ENCODE data around the gene PDZRN4.

Gene PDZRN4

GRCh38 chr12:41438854-41439541 is 250.9 kb downstream of the PDZRN4 start:
- no CpG with 5 or more reads among the region's 3 CpGs for WGBS (ENCODE audit: extremely low coverage, insufficient coverage, low lambda C conversion rate)
- Histone ChIP-seq H3K79me2 (ENCODE audit: control insufficient read depth, insufficient read depth, low read length) (no peaks in the 10 kb centered on the region), H2BK5ac (ENCODE audit: low read length) (peak overlapping the region; percentile 36), H4K5ac (ENCODE audit: low read length) (no peak overlapping the region), H3K23ac (ENCODE audit: low read length) (peak overlapping the region; percentile 53), H3K4me1 (ENCODE audit: control insufficient read depth, low read depth, low read length) (peaks cover 4% of the 10 kb centered on the region), H3K4me2 (ENCODE audit: low read length) (no peak overlapping the region), H3K4me3 (ENCODE audit: low read length) (no peak overlapping the region), H2AK5ac (ENCODE audit: low read length) (no peak overlapping the region), H3K4ac (ENCODE audit: low read depth, low read length) (no peak overlapping the region), H3K9ac (ENCODE audit: low read length) (no peak overlapping the region), H4K8ac (ENCODE audit: low read depth, low read length) (no peak overlapping the region), H3K36me3 (ENCODE audit: control insufficient read depth, insufficient read depth, low read length) (no peaks in the 10 kb centered on the region), H3K56ac (ENCODE audit: low read length) (peak overlapping the region; percentile 57), H3K27me3 (ENCODE audit: insufficient read depth, low read length, poor library complexity) (no peaks in the 10 kb centered on the region), H3K18ac (ENCODE audit: low read length) (no peak overlapping the region), H3K79me1 (ENCODE audit: low read length) (no peaks in the 10 kb centered on the region), H2BK15ac (replicated peaks; ENCODE audit: low read depth) (no peak overlapping the region), H2BK120ac (ENCODE audit: low read depth, low read length) (no peak overlapping the region), H3K27ac (ENCODE audit: low read depth, low read length) (no peak overlapping the region)
- no peak for DNase-seq

GRCh38 chr12:41439801-41440200 is 251.7 kb downstream of the PDZRN4 start:
- H3K23ac ChIP-seq (ENCODE audit: low read length), result no peak overlapping the region
- H4K8ac ChIP-seq (ENCODE audit: low read depth, low read length), result no peak overlapping the region
- H3K79me2 ChIP-seq (ENCODE audit: control insufficient read depth, insufficient read depth, low read length), result no peaks in the 10 kb centered on the region
- H2AK5ac ChIP-seq (ENCODE audit: low read length), result no peak overlapping the region
- H3K4me2 ChIP-seq (ENCODE audit: low read length), result no peak overlapping the region
- peaks cover 4% of the 10 kb centered on the region for H3K4me1 ChIP-seq (ENCODE audit: control insufficient read depth, low read depth, low read length)
- no peak overlapping the region for H2BK15ac ChIP-seq (replicated peaks; ENCODE audit: low read depth)
- H3K27ac ChIP-seq (ENCODE audit: low read depth, low read length), result no peak overlapping the region
- no peak overlapping the region for H2BK5ac ChIP-seq (ENCODE audit: low read length)
- H3K9ac ChIP-seq (ENCODE audit: low read length), result no peak overlapping the region
- no peak overlapping the region for H4K5ac ChIP-seq (ENCODE audit: low read length)
- H3K36me3 ChIP-seq (ENCODE audit: control insufficient read depth, insufficient read depth, low read length), result no peaks in the 10 kb centered on the region
- peak; percentile 47 for DNase-seq
- H3K4ac ChIP-seq (ENCODE audit: low read depth, low read length), result no peak overlapping the region
- H3K18ac ChIP-seq (ENCODE audit: low read length), result no peak overlapping the region
- WGBS (ENCODE audit: extremely low coverage, insufficient coverage, low lambda C conversion rate), result no CpG with 5 or more reads among the region's 2 CpGs
- H3K79me1 ChIP-seq (ENCODE audit: low read length), result no peaks in the 10 kb centered on the region
- no peak overlapping the region for H3K56ac ChIP-seq (ENCODE audit: low read length)
- no peak overlapping the region for H2BK120ac ChIP-seq (ENCODE audit: low read depth, low read length)
- H3K27me3 ChIP-seq (ENCODE audit: insufficient read depth, low read length, poor library complexity), result no peaks in the 10 kb centered on the region
- no peak overlapping the region for H3K4me3 ChIP-seq (ENCODE audit: low read length)

- no peak overlapping the region for H4K8ac ChIP-seq (ENCODE audit: low read depth, low read length)
- no peak overlapping the region for H3K18ac ChIP-seq (ENCODE audit: low read length)
These were observed 253.1 kb downstream of the PDZRN4 start for GRCh38 chr12:41441180-41441579.

GRCh38 chr12:41442896-41443295 is 254.8 kb downstream of the PDZRN4 start:
- Histone ChIP-seq H3K23ac (ENCODE audit: low read length) (no peak overlapping the region), H3K4me2 (ENCODE audit: low read length) (no peak overlapping the region), H2BK120ac (ENCODE audit: low read depth, low read length) (no peak overlapping the region), H4K8ac (ENCODE audit: low read depth, low read length) (no peak overlapping the region), H4K5ac (ENCODE audit: low read length) (no peak overlapping the region), H2AK5ac (ENCODE audit: low read length) (no peak overlapping the region), H3K27ac (ENCODE audit: low read depth, low read length) (no peak overlapping the region), H3K36me3 (ENCODE audit: control insufficient read depth, insufficient read depth, low read length) (no peaks in the 10 kb centered on the region), H3K79me1 (ENCODE audit: low read length) (no peaks in the 10 kb centered on the region), H3K79me2 (ENCODE audit: control insufficient read depth, insufficient read depth, low read length) (no peaks in the 10 kb centered on the region), H3K9ac (ENCODE audit: low read length) (no peak overlapping the region), H2BK5ac (ENCODE audit: low read length) (no peak overlapping the region), H3K4ac (ENCODE audit: low read depth, low read length) (no peak overlapping the region), H3K4me3 (ENCODE audit: low read length) (no peak overlapping the region), H3K4me1 (ENCODE audit: control insufficient read depth, low read depth, low read length) (peaks cover 1% of the 10 kb centered on the region), H2BK15ac (replicated peaks; ENCODE audit: low read depth) (no peak overlapping the region), H3K18ac (ENCODE audit: low read length) (no peak overlapping the region), H3K27me3 (ENCODE audit: insufficient read depth, low read length, poor library complexity) (no peaks in the 10 kb centered on the region), H3K56ac (ENCODE audit: low read length) (no peak overlapping the region)
- DNase-seq, result no peak

More at GRCh38 chr12:41441180-41441579, 253.1 kb downstream of the PDZRN4 start:
- Histone ChIP-seq H3K79me2 (ENCODE audit: control insufficient read depth, insufficient read depth, low read length) (no peaks in the 10 kb centered on the region), H3K4me1 (ENCODE audit: control insufficient read depth, low read depth, low read length) (peaks cover 4% of the 10 kb centered on the region), H3K4me2 (ENCODE audit: low read length) (no peak overlapping the region), H2AK5ac (ENCODE audit: low read length) (no peak overlapping the region), H2BK120ac (ENCODE audit: low read depth, low read length) (no peak overlapping the region), H4K5ac (ENCODE audit: low read length) (no peak overlapping the region), H2BK15ac (replicated peaks; ENCODE audit: low read depth) (no peak overlapping the region), H3K79me1 (ENCODE audit: low read length) (no peaks in the 10 kb centered on the region), H3K27me3 (ENCODE audit: insufficient read depth, low read length, poor library complexity) (no peaks in the 10 kb centered on the region), H2BK5ac (ENCODE audit: low read length) (no peak overlapping the region), H3K4me3 (ENCODE audit: low read length) (no peak overlapping the region), H3K27ac (ENCODE audit: low read depth, low read length) (no peak overlapping the region), H3K56ac (ENCODE audit: low read length) (no peak overlapping the region), H3K23ac (ENCODE audit: low read length) (no peak overlapping the region), H3K9ac (ENCODE audit: low read length) (no peak overlapping the region), H3K36me3 (ENCODE audit: control insufficient read depth, insufficient read depth, low read length) (no peaks in the 10 kb centered on the region), H3K4ac (ENCODE audit: low read depth, low read length) (no peak overlapping the region)
- DNase-seq, result no peak

- no peak overlapping the region for H4K5ac ChIP-seq (ENCODE audit: low read length)
- no peak overlapping the region for H3K27ac ChIP-seq (ENCODE audit: low read depth, low read length)
- no peak for DNase-seq
- no peak overlapping the region for H2BK15ac ChIP-seq (replicated peaks; ENCODE audit: low read depth)
- H3K4me2 ChIP-seq (ENCODE audit: low read length), result no peak overlapping the region
- no peak overlapping the region for H3K4me3 ChIP-seq (ENCODE audit: low read length)
- no peak overlapping the region for H3K18ac ChIP-seq (ENCODE audit: low read length)
- H3K4me1 ChIP-seq (ENCODE audit: control insufficient read depth, low read depth, low read length), result peaks cover 1% of the 10 kb centered on the region
- H3K23ac ChIP-seq (ENCODE audit: low read length), result no peak overlapping the region
- H3K79me2 ChIP-seq (ENCODE audit: control insufficient read depth, insufficient read depth, low read length), result no peaks in the 10 kb centered on the region
- no peak overlapping the region for H3K56ac ChIP-seq (ENCODE audit: low read length)
- H3K27me3 ChIP-seq (ENCODE audit: insufficient read depth, low read length, poor library complexity), result no peaks in the 10 kb centered on the region
- H3K9ac ChIP-seq (ENCODE audit: low read length), result no peak overlapping the region
- H3K36me3 ChIP-seq (ENCODE audit: control insufficient read depth, insufficient read depth, low read length), result no peaks in the 10 kb centered on the region
- H2AK5ac ChIP-seq (ENCODE audit: low read length), result no peak overlapping the region
- H3K79me1 ChIP-seq (ENCODE audit: low read length), result no peaks in the 10 kb centered on the region
- no peak overlapping the region for H2BK5ac ChIP-seq (ENCODE audit: low read length)
- H3K4ac ChIP-seq (ENCODE audit: low read depth, low read length), result no peak overlapping the region
- H4K8ac ChIP-seq (ENCODE audit: low read depth, low read length), result no peak overlapping the region
- no peak overlapping the region for H2BK120ac ChIP-seq (ENCODE audit: low read depth, low read length)
- no CpG with 5 or more reads among the region's 2 CpGs for WGBS (ENCODE audit: extremely low coverage, insufficient coverage, low lambda C conversion rate)
These were observed 255.6 kb downstream of the PDZRN4 start for GRCh38 chr12:41443690-41444089.

- no peak overlapping the region for H2BK15ac ChIP-seq (replicated peaks; ENCODE audit: low read depth)
- no peaks in the 10 kb centered on the region for H3K36me3 ChIP-seq (ENCODE audit: control insufficient read depth, insufficient read depth, low read length)
- no peak overlapping the region for H4K8ac ChIP-seq (ENCODE audit: low read depth, low read length)
- no peaks in the 10 kb centered on the region for H3K79me2 ChIP-seq (ENCODE audit: control insufficient read depth, insufficient read depth, low read length)
- peak overlapping the region; percentile 9 for H3K4ac ChIP-seq (ENCODE audit: low read depth, low read length)
- H2BK5ac ChIP-seq (ENCODE audit: low read length), result no peak overlapping the region
- no peak overlapping the region for H3K4me3 ChIP-seq (ENCODE audit: low read length)
- H3K4me1 ChIP-seq (ENCODE audit: control insufficient read depth, low read depth, low read length), result peaks cover 5% of the 10 kb centered on the region
- H3K18ac ChIP-seq (ENCODE audit: low read length), result peak overlapping the region; percentile 94
- H2BK120ac ChIP-seq (ENCODE audit: low read depth, low read length), result no peak overlapping the region
- H3K79me1 ChIP-seq (ENCODE audit: low read length), result no peaks in the 10 kb centered on the region
- H3K4me2 ChIP-seq (ENCODE audit: low read length), result no peak overlapping the region
- no peak overlapping the region for H3K9ac ChIP-seq (ENCODE audit: low read length)
- no peak overlapping the region for H2AK5ac ChIP-seq (ENCODE audit: low read length)
- no peak overlapping the region for H3K56ac ChIP-seq (ENCODE audit: low read length)
- H3K23ac ChIP-seq (ENCODE audit: low read length), result no peak overlapping the region
- no peak overlapping the region for H4K5ac ChIP-seq (ENCODE audit: low read length)
- WGBS (ENCODE audit: extremely low coverage, insufficient coverage, low lambda C conversion rate), result no CpG with 5 or more reads among the region's 6 CpGs
- DNase-seq, result no peak
- no peaks in the 10 kb centered on the region for H3K27me3 ChIP-seq (ENCODE audit: insufficient read depth, low read length, poor library complexity)
- no peak overlapping the region for H3K27ac ChIP-seq (ENCODE audit: low read depth, low read length)
These were observed 264.8 kb downstream of the PDZRN4 start for GRCh38 chr12:41452838-41453407.

All from mesendoderm (in vitro differentiated cells).